Esophagus muscularis mucosa (tissue), 4 donors: ENCODE measurements around the gene SLC8B1.

ENCODE experiments used
- EP300 ChIP-seq: sonication (generic); formaldehyde crosslinking; IDR thresholded peaks from one replicate; pipeline ENCODE4 v1.6.1; 2017; ENCODE audit warnings: antibody characterized with exemption
- POLR2A ChIP-seq: fragments of 450-650 bp; IDR thresholded peaks from one replicate; pipeline ENCODE4 v1.6.1; 2017; ENCODE audit warnings: antibody characterized with exemption, moderate library complexity, mild to moderate bottlenecking, low read depth
- POLR2AphosphoS5 ChIP-seq, 2 donors: sonication (generic); formaldehyde crosslinking; IDR thresholded peaks; one replicate each; pipeline ENCODE4 v1.6.1; 2017; ENCODE audit warnings: antibody characterized with exemption in 2 of 2
- TF ChIP-seq, protein P1 (sequence below), 3 experiments: fragments of 200-600 bp in 2 of 3; fragments of 450-650 bp in 1 of 3; sonication (generic) in 2 of 3; IDR thresholded peaks; one replicate each; pipeline ENCODE4 v1.5.1; 2017 to 2019; ENCODE audit warnings: antibody characterized with exemption in 3 of 3, mild to moderate bottlenecking in 2 of 3, moderate library complexity in 1 of 3

DNA sequence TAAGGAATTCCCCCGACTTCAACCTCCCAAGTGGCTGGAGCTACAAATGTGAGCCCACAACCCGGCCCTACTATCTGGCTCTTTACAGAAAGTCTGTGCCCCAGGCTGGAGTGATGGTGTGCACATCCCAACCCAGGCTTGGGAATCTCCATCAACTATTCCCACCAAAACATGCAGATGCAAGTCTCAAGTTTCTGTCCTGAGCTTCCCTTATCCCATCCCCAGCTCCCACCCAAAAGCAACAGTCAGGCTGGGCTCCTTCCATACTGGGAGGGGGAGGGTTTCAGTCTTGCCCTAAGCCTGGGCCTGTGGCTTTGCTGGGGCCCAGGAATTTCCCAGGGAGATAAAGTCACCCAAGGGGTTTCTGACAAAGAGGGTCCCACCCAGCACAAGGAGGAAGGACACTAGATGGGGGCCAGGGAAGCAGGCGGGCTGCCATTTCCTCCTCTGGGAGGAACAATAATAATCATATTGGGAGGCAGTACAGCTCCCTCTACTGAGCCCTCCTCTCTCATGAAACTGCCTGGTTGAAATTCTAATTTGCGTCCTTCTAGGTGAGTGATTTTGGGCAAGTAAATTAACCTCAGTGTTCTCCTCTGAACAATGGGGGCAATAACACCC, 8.0 kb downstream of the SLC8B1 start:
- TF ChIP-seq POLR2AphosphoS5 (IDR thresholded peaks at IDR 0.05) (no peak), POLR2A (no peak), EP300 (no peak)
- TF ChIP-seq, protein P1, sequence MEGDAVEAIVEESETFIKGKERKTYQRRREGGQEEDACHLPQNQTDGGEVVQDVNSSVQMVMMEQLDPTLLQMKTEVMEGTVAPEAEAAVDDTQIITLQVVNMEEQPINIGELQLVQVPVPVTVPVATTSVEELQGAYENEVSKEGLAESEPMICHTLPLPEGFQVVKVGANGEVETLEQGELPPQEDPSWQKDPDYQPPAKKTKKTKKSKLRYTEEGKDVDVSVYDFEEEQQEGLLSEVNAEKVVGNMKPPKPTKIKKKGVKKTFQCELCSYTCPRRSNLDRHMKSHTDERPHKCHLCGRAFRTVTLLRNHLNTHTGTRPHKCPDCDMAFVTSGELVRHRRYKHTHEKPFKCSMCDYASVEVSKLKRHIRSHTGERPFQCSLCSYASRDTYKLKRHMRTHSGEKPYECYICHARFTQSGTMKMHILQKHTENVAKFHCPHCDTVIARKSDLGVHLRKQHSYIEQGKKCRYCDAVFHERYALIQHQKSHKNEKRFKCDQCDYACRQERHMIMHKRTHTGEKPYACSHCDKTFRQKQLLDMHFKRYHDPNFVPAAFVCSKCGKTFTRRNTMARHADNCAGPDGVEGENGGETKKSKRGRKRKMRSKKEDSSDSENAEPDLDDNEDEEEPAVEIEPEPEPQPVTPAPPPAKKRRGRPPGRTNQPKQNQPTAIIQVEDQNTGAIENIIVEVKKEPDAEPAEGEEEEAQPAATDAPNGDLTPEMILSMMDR (IDR thresholded peaks at IDR 0.05), result no peak
